HepG2 (cell line): ENCODE data around the gene EPHX1. TPM values are rescaled to one million over a fixed set of nuclear protein-coding genes. Genes with fewer than 3 reads are reported as not detected.

ENCODE experiments used
- CEBPB ChIP-seq: IDR thresholded peaks from 2 replicates; pipeline ENCODE4 v1.6.1; 2011; ENCODE audit warnings: low read depth, low read length, improper control_type of control experiment, borderline replicate concordance
- FOXP1 ChIP-seq, 2 experiments: fragments of 450-650 bp in 1 of 2; IDR thresholded peaks; 2 replicates each; pipeline ENCODE4 v1.6.1; 2017 to 2018; ENCODE audit warnings: antibody characterized with exemption in 1 of 2
- GMEB1 ChIP-seq: sonication (generic); formaldehyde crosslinking; IDR thresholded peaks from 2 replicates; pipeline ENCODE4 v1.5.1; 2020; ENCODE audit warnings: missing genetic modification reagents, mild to moderate bottlenecking, borderline replicate concordance
- MAZ ChIP-seq, 2 experiments: sonication (generic) in 1 of 2; formaldehyde crosslinking in 1 of 2; IDR thresholded peaks; 2 replicates each; pipeline versions ENCODE4 v1.5.0 to v1.6.1; 2012 to 2020; ENCODE audit warnings: low read depth in 2 of 2, mild to moderate bottlenecking in 2 of 2, borderline replicate concordance in 1 of 2, improper control_type of control experiment in 1 of 2, low read length in 1 of 2, missing genetic modification reagents in 1 of 2, moderate library complexity in 1 of 2
- NFATC3 ChIP-seq: sonication (generic); formaldehyde crosslinking; IDR thresholded peaks from 2 replicates; pipeline ENCODE4 v1.5.1; 2020; ENCODE audit warnings: mild to moderate bottlenecking, missing genetic modification reagents
- RARA ChIP-seq: IDR thresholded peaks from 2 replicates; pipeline ENCODE4 v1.6.1; 2016; ENCODE audit warnings: missing genetic modification reagents, missing compliant biosample characterization
- TBX3 ChIP-seq: fragments of 450-650 bp; IDR thresholded peaks from 2 replicates; pipeline ENCODE4 v1.6.1; 2017; ENCODE audit warnings: antibody characterized with exemption, mild to moderate bottlenecking, inconsistent platforms, borderline replicate concordance
- TRIM24 ChIP-seq: sonication (generic); formaldehyde crosslinking; IDR thresholded peaks from 2 replicates; pipeline ENCODE4 v1.8.0; 2022; ENCODE audit warnings: mild to moderate bottlenecking, missing genetic modification reagents
- UBTF ChIP-seq: sonication (generic); formaldehyde crosslinking; IDR thresholded peaks from 2 replicates; pipeline ENCODE4 v1.4.0; 2020; ENCODE audit warnings: mild to moderate bottlenecking, missing genetic modification reagents
- ZFAT ChIP-seq: sonication (generic); formaldehyde crosslinking; conservative IDR thresholded peaks from 2 replicates; pipeline ENCODE4 v1.8.1; 2023; ENCODE audit warnings: missing genetic modification reagents, inconsistent platforms
- ZMYM2 ChIP-seq: sonication (generic); formaldehyde crosslinking; IDR thresholded peaks from 2 replicates; pipeline ENCODE4 v1.8.0; 2022; ENCODE audit warnings: mild to moderate bottlenecking, missing genetic modification reagents
- ZNF121 ChIP-seq: sonication (generic); formaldehyde crosslinking; IDR thresholded peaks from 2 replicates; pipeline ENCODE4 v1.5.0; 2020; ENCODE audit warnings: mild to moderate bottlenecking, missing genetic modification reagents
- ZNF724P ChIP-seq: sonication (generic); formaldehyde crosslinking; IDR thresholded peaks from 2 replicates; pipeline ENCODE4 v1.8.0; 2022; ENCODE audit warnings: missing genetic modification reagents, borderline replicate concordance
- ZNF773 ChIP-seq: sonication (generic); formaldehyde crosslinking; IDR thresholded peaks from 2 replicates; pipeline ENCODE4 v1.4.0; 2020; ENCODE audit warnings: missing genetic modification reagents, borderline replicate concordance
- ZSCAN12 ChIP-seq: sonication (generic); formaldehyde crosslinking; IDR thresholded peaks from 2 replicates; pipeline ENCODE4 v1.9.0; 2021; ENCODE audit warnings: mild to moderate bottlenecking, missing genetic modification reagents
- polyA plus RNA-seq, 8 experiments: library from polyadenylated mRNA; depleted of rRNA in 3 of 8; stranded (reverse) in 7 of 8; unstranded in 1 of 8; fragments of >200 nt; fragmentation: Illumina TruSeq in 4 of 8; extraction: Trizol in 4 of 8; gene quantifications; 2 replicates each; pipeline versions ENCODE4 v1.2.1 to v1.2.3, GENCODE V29; 2011 to 2016; ENCODE audit warnings: low read depth in 4 of 8, missing spikeins in 1 of 8, mixed read lengths in 1 of 8; ENCODE audit not compliant: insufficient read depth in 1 of 8
- total RNA-seq, 5 experiments: library from RNA; depleted of rRNA; stranded (reverse); fragments of >200 nt; fragmentation: Illumina TruSeq; extraction: Trizol; gene quantifications; 2 replicates each; pipeline ENCODE4 v1.2.3, GENCODE V29; 2016; ENCODE audit warnings: low read depth in 1 of 5

EPHX1 gene
- total and polyA plus RNA-seq, 2 of the 13 experiments (the other 11 are each of a cell fraction or from before 2014, with no cell fraction given): 27.7 to 36.5 TPM

- TF ChIP-seq RARA (CRISPR knock-in tag) (0 out of 2 replicates have a peak, but pooled peaks have one; percentile 21), CEBPB (peak; percentile 71; the same call in 1 of the 2 replicates), ZNF121 (CRISPR knock-in tag) (peak; percentile 88), NFATC3 (CRISPR knock-in tag) (0 out of 2 replicates have a peak, but pooled peaks have one; percentile 29), FOXP1 (IDR thresholded peaks at IDR 0.05) (no peak), FOXP1 (CRISPR knock-in tag; IDR thresholded peaks at IDR 0.05) (peak; percentile 67), MAZ (IDR thresholded peaks at IDR 0.05; ENCODE audit: borderline replicate concordance, low read depth, low read length) (no peak), MAZ (CRISPR knock-in tag; IDR thresholded peaks at IDR 0.05; ENCODE audit: low read depth) (0 out of 2 replicates have a peak, but pooled peaks have one; percentile 39), ZNF724P (CRISPR knock-in tag) (no peak), ZMYM2 (peak; percentile 39; the same call in 1 of the 2 replicates), GMEB1 (CRISPR knock-in tag) (0 out of 2 replicates have a peak, but pooled peaks have one; percentile 28), ZFAT (no peak), ZNF773 (CRISPR knock-in tag) (no peak), TBX3 (no peak), ZSCAN12 (CRISPR knock-in tag) (no peak), TRIM24 (CRISPR knock-in tag) (no peak), UBTF (peak; percentile 49)
Measured at GRCh38 chr1:225891229-225891972, 81.5 kb downstream of the EPHX1 start (continued).
